Right lobe of liver (tissue), 6 donors: ENCODE data around the gene KIF5C. TPM values are rescaled to one million over a fixed set of nuclear protein-coding genes. Genes with fewer than 3 reads are reported as not detected.

Experiments
- ATAC-seq, 4 donors: fragments of 200-7000 bp; cut with Tn5 transposase; one replicate each; pipeline ENCODE4 v1.9.1; 2020; ENCODE audit warnings: mild to moderate bottlenecking in 4 of 4, moderate library complexity in 4 of 4
- DNase-seq, 3 donors: peaks; one replicate each; pipeline ENCODE4 v3.0.0-alpha.2; 2020
- H3K27ac ChIP-seq, 3 donors: fragments of 200-600 bp; one replicate each; pipeline ENCODE4 v1.8.0; 2022
- H3K27me3 ChIP-seq, 2 donors: fragments of 200-600 bp; one replicate each; pipeline ENCODE4 v1.8.0; 2022
- H3K36me3 ChIP-seq, 4 donors: fragments of 200-600 bp; sonication (generic) in 1 of 4; one replicate each; pipeline versions ENCODE4 v1.5.1 to v1.8.0; 2017 to 2022; ENCODE audit warnings: control low read depth in 1 of 4
- H3K4me1 ChIP-seq, 4 donors: fragments of 200-600 bp; sonication (generic) in 1 of 4; one replicate each; pipeline versions ENCODE4 v1.5.1 to v1.8.0; 2017 to 2022; ENCODE audit warnings: control low read depth in 1 of 4
- H3K4me3 ChIP-seq, 3 donors: fragments of 200-600 bp; one replicate each; pipeline ENCODE4 v1.8.0; 2022
- H3K9me3 ChIP-seq, 4 donors: fragments of 200-600 bp; sonication (generic) in 1 of 4; one replicate each; pipeline versions ENCODE4 v1.5.1 to v1.8.0; 2017 to 2022; ENCODE audit warnings: control low read depth in 1 of 4
- POLR2A ChIP-seq: fragments of 450-650 bp; IDR thresholded peaks from one replicate; pipeline ENCODE4 v1.6.1; 2017; ENCODE audit warnings: antibody characterized with exemption, mild to moderate bottlenecking
- WGBS: methylation state at CpG from one replicate; pipeline ENCODE4 v1.1.6; 2018; ENCODE audit warnings: low coverage, low lambda C conversion rate; ENCODE audit not compliant: insufficient coverage; ENCODE audit errors: missing lambda C conversion rate; 5-methylcytosine and 5-hydroxymethylcytosine counted together
- intact Hi-C, 2 donors: fragments of 100-400 bp; cut with DNase I; formaldehyde crosslinking; loops; one replicate each; pipeline versions ENCODE4 v1.11.2 to v1.14.1; 2022
- total RNA-seq, 6 experiments: library from RNA; depleted of rRNA in 2 of 6; stranded (reverse); fragments of >200 nt in 2 of 6; fragmentation: NEBNext Ultra II Directional in 3 of 6; extraction: Animal tissue kit (Norgen Biotek cat#: 25700) in 3 of 6; gene quantifications; one replicate each; pipeline versions ENCODE4 v1.1.0 to v1.2.4, GENCODE V29; 2016 to 2023
- TF ChIP-seq, protein P1 (sequence below), 4 donors: fragments of 200-600 bp in 3 of 4; fragments of 450-650 bp in 1 of 4; IDR thresholded peaks; one replicate each; pipeline versions ENCODE4 v1.5.1 to v1.8.0; 2016 to 2022; ENCODE audit warnings: antibody characterized with exemption in 4 of 4, mild to moderate bottlenecking in 2 of 4
- donor health status: DM: no; HTN: yes; CAD: no.
- donor health status: DM: no; HTN: no; CAD: no.
- donor health status: DM: no; HTN: no; CAD: no.
- donor health status: DM: no; HTN: yes; CAD: no.
- donor health status: DM: no; HTN: yes; CAD: no.

Gene KIF5C
- total RNA-seq, 6 experiments from 2014 or later, result 0.07 to 1.1 (median 0.34) TPM

DNA sequence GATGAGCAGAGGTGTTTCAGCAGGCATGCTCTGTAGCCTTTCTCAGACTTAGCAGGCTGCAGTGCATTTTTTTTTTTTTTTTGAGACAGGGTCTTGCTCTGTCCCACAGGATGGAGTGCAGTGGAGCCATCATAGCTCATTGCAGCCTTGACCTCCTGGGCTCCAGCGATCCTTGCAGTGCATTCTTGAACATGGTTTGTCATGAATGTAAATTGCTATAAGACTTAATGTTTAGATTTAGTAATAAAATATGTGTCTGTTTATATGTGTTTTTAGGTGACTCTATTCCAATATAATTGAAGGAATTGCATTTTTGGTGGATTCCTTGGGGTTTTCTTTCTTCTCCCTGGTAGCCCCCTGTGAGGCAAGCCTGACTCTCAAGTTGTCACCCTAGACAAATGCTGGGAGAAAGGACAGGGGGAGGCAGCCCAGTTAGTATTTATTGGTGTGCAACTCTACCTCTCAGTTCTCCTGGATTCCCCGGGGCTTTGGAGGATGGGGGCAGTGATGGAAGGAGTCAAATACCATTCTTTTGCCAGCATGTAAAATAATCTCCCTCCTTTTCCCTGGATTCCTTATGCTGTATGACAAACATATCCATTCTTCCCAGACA, 186.2 kb downstream of the KIF5C start:
- TF ChIP-seq, protein P1, sequence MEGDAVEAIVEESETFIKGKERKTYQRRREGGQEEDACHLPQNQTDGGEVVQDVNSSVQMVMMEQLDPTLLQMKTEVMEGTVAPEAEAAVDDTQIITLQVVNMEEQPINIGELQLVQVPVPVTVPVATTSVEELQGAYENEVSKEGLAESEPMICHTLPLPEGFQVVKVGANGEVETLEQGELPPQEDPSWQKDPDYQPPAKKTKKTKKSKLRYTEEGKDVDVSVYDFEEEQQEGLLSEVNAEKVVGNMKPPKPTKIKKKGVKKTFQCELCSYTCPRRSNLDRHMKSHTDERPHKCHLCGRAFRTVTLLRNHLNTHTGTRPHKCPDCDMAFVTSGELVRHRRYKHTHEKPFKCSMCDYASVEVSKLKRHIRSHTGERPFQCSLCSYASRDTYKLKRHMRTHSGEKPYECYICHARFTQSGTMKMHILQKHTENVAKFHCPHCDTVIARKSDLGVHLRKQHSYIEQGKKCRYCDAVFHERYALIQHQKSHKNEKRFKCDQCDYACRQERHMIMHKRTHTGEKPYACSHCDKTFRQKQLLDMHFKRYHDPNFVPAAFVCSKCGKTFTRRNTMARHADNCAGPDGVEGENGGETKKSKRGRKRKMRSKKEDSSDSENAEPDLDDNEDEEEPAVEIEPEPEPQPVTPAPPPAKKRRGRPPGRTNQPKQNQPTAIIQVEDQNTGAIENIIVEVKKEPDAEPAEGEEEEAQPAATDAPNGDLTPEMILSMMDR (IDR thresholded peaks at IDR 0.05), result no peak
- no peak for TF ChIP-seq POLR2A
- no peak for DNase-seq
- Histone ChIP-seq H3K27me3 (no peaks in the 10 kb centered on the region), H3K36me3 (no peaks in the 10 kb centered on the region), H3K27ac (no peak overlapping the region), H3K4me1 (no peaks in the 10 kb centered on the region), H3K4me3 (no peak overlapping the region), H3K9me3 (no peaks in the 10 kb centered on the region)
- no peak for ATAC-seq
- WGBS, result 73% methylated on average over 2 of the region's 2 CpGs
- intact Hi-C loops, result no loop called here

DNA sequence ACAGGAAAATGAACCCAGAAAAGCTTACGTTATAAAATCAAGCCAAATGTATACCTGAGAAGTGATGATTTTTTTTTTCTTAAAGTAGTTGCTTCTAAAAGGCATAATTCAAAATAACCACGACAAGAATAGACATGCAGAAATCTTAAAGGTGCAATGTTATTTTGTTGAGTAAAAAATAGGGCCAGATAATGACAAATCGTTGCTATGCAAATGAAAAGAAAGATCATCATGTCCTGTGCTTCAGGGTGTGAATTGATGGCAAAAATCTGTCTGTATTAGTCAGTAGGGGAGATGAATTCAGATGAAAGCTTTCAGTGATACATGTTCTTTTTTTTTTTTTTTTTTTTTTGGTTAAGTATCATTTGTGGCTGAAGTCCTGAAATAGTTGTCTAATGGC, 187.5 kb downstream of the KIF5C start:
- TF ChIP-seq POLR2A, result no peak
- TF ChIP-seq, protein P1 (IDR thresholded peaks at IDR 0.05), result no peak
- H3K27me3 ChIP-seq, result no peaks in the 10 kb centered on the region
- no peaks in the 10 kb centered on the region for H3K36me3 ChIP-seq
- WGBS, result 49% methylated on average over 3 of the region's 3 CpGs
- H3K9me3 ChIP-seq, result no peaks in the 10 kb centered on the region
- no peak overlapping the region for H3K4me3 ChIP-seq
- DNase-seq (no peak), ATAC-seq (no peak)
- intact Hi-C loops, result no loop called here
- H3K27ac ChIP-seq, result no peak overlapping the region
- no peaks in the 10 kb centered on the region for H3K4me1 ChIP-seq

DNA sequence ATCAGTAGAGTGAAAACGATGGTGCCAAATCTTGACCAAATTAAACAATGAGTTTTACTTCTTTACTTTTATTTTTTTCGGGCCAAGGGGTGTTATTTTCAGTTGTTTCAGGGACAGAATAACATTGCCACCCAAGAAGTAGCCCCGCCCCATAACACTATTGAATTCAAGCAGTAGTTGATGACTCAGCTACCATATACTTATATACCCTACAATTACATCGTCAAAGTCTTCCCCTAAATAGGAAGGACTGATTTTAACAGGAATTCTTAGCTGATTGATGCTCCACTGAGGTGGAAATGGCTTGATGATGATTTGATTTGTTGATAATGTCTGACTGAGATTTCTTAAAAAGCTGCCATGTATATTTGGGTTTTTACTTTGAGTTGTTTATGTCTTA, 188.2 kb downstream of the KIF5C start:
- Histone ChIP-seq H3K4me3 (no peak overlapping the region), H3K27ac (no peak overlapping the region), H3K4me1 (no peaks in the 10 kb centered on the region), H3K9me3 (no peaks in the 10 kb centered on the region), H3K36me3 (no peaks in the 10 kb centered on the region), H3K27me3 (no peaks in the 10 kb centered on the region)
- WGBS, result 57% methylated on average over 4 of the region's 4 CpGs
- intact Hi-C loops, result no loop called here
- DNase-seq, result no peak
- ATAC-seq, result no peak
- TF ChIP-seq, protein P1 (IDR thresholded peaks at IDR 0.05), result no peak
- no peak for TF ChIP-seq POLR2A

DNA sequence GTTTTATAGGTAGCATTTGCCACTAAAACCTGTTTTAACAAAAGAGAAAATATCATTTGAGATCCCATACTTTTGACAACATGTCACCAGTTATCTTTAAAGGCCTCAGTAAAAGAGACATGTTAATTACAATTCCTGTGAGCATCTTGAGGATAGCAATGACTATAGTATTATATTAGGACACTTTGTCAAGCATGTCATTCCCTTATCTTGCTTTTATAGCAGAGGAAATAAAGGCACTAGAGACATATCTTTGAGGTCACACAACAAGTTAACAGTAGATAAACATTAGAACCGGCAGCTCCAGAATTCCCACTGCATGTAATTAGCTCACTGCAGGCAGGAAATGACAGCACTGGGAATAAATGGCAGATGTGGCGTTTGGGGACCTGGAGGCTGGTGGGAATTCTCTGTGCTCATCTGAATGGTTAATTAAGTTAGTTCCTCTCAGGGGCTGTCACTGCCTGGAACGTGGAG, 189.4 kb downstream of the KIF5C start:
- H3K4me3 ChIP-seq, result no peak overlapping the region
- DNase-seq, result no peak
- intact Hi-C loops, result no loop called here
- no peaks in the 10 kb centered on the region for H3K9me3 ChIP-seq
- TF ChIP-seq, protein P1 (IDR thresholded peaks at IDR 0.05), result no peak
- no peak for TF ChIP-seq POLR2A
- WGBS, result 35% methylated on average over 3 of the region's 3 CpGs
- no peak overlapping the region for H3K27ac ChIP-seq
- H3K4me1 ChIP-seq, result no peaks in the 10 kb centered on the region
- no peaks in the 10 kb centered on the region for H3K36me3 ChIP-seq
- no peak for ATAC-seq
- no peaks in the 10 kb centered on the region for H3K27me3 ChIP-seq
